Amniotic epithelial cell (primary cell): ENCODE measurements around the gene ARHGAP26.
A peak's percentile ranks its signal among the peaks of the same experiment; 100 is the strongest.
"Not testable (repeated sequence)": the region's sequence is repeated elsewhere in the genome, so short reads cannot be mapped to it uniquely, and the experiment has no call there.

Experiments used
- DNase-seq: peaks from one replicate; pipeline ENCODE4 v3.0.0-alpha.2; 2010; ENCODE audit warnings: low read depth

Gene ARHGAP26

DNA sequence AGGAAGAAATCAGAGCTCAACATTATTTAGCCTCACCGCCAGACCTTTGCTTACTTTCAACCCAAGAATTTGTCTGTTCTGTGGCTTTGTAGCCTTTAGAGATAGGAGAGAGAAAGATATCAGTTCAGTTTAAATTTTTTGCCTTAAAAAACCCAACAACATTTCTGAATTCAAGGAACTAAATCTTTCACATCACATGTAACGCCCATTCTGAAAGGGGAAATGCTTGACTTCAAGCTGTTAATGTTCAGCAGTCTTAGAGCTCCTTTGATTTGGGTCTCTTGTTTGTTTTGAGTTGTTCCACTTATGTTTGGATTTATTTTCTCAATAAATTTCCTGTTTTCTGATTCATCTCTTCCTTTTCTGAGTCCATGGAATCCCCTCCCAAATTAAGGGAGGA is 294.5 kb downstream of the ARHGAP26 start:
- DNase-seq = peak; percentile 69

DNA sequence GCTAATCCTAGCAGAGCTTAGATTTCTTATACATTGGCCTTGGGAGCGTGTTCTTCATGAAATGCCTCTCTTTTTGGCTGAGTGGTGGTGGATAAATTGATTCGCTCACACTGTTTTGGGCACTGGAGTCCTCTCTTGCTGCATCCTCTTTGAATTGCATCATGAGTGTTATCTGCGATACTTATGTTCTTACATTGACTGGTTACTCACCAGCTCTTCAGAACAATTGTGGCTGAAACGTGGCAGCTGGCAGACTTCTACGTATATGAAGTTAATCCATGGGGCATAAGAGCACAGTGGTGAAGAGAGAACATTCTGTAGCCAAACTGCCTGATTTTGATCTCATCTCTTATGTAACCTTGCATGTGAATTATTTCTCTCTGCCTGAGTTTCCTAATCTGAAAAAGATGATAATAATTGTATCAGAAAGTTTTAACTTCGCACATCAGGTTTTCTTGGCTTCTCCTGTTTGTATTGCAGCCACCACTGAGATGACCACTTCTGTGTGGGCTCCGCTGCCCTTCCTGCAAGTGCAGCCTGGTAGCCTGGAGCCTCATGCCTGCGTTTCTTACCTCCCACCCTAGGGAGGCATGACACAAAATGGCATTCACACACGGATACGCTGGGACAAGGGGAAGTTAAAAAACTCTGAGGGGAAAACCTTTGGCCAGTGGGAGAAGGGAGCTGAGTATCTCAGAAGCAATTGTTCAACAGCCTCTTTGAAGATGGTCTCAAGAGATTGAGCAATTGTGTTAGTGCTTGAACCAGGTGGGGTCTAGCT is 295.2 kb downstream of the ARHGAP26 start:
- DNase-seq = peak; percentile 99

DNA sequence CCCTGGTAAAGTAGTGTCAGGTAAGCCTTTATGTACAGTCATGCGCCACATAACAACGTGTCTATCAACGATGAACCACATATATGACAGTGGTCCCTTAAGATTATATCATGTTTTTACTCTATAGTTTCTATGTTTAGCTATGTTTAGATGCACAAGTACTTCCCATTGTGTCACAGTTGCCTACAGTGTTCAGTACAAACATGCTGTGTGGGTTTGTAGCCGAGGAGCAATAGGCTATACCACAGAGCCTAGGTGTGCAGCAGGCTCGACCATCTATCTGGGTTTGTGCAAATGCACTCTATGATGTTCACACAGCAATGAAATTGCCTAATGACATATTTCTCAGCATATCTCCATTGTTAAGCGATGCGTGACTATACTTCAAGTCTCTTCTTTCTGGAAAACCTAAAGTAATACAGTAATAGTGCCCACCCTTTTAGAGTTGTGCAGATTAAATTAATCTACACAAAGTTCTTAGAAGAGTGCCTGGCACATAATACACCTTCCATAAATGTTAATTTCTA is 295.9 kb downstream of the ARHGAP26 start:
- no peak for DNase-seq

DNA sequence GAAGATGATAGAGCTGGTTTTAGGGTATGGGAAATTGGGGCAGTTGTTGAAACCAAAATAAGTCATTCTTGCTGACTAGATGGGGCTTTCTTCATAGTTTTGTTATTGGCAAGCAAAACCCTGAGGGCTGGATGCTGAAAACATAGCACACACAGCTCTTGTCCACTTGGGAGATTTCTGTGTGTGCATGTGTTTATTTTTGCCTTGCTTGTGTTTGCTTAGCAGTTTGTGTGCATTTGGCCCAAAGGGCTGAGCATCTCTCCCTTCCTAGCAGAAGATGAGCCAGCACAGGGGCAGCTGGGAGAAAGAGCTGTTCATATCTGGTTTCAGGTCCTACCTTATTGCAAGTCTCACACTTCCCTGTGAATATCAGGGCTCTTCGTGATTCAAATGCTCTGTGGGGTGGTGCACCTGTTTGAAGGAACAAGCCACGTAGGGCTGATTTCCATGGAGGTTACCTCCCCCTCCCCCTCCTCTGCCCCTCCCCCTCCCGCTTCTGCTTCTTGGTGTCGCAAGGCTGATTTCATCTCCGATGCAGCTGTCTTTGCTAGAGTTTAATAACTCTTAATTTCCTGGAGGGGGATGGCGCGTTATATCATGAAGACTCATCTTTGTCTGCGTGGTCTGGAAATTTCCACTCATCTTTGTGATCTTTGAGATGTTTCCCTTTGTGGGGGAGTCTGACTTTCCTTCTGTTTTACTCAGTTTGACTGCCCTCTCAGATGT is 296.5 kb downstream of the ARHGAP26 start:
- DNase-seq = no peak

DNA sequence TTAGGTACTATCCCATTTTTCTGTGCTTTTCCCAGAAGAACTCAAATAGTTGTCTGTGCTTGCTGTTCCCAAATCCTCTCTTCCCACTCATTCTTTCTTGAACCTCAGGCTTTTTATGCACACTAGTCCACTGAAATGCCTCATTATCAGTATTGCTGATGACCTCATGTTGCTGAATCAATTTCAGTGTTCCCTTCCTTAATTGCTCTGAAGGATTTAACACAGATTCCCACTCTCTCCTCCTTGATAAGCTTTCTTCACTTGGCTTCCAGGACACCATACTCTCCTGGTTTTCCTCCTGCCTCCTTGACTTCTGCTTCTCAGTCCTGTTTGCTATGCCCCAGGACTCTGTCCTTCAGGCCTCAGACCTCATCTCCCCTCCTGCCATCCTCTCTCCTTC is 298.5 kb downstream of the ARHGAP26 start:
- peak; percentile 50 for DNase-seq

DNA sequence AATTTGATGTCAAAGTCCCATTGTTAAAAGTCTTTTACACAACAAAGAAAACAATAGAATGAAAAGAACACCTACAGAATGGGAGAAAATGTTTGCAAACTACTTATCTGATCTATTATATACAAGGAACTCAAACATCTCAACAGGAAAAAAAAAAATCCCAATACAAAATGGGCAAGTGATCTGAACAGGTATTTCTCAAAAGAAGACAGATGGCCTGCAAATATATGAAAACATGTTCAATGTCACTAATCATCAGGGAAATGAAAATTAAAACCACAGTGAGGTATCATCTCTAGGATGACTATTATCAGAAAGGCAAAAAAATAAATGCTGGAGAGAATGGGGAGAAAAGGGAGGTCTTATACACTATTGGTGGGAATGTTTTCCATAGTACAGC is 301.8 kb downstream of the ARHGAP26 start:
- DNase-seq = no peak

DNA sequence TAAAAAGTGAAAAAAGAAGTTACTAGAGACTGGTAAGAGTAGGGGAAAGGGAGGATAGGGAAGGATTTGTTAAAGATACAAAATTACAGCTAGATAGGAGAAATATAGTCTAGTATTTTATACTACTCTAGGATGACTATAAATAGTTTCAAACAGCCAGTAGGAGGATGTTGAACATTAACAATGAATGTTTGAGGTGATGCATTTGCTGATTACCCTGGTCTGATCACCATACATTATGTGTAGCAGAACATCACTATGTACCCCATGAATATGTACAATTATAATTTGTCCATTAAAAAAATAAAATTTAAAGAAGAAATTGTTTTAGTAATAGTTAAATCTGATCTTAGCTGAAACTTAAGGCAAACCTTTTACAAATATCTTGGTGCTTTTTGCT is 302.6 kb downstream of the ARHGAP26 start:
- no peak for DNase-seq

DNA sequence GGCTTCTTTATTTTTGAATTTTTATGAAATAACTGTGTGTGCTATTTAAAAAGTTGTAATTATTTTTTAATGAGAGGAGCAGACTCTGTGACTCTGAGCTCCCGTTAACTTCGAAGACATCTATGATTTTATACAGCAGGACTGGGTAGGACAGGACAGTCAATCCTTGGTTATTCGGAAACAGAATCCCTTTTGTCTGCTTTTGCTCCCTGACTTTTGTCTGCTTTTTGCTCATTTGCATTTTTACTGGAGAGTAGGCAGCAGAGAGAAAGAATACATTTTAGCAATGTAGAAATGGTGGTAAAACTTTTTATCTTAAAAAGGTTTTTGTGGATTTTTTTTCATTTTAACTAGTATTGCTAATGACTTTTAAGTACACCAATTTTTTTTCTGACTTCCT is 303.6 kb downstream of the ARHGAP26 start:
- no peak for DNase-seq

DNA sequence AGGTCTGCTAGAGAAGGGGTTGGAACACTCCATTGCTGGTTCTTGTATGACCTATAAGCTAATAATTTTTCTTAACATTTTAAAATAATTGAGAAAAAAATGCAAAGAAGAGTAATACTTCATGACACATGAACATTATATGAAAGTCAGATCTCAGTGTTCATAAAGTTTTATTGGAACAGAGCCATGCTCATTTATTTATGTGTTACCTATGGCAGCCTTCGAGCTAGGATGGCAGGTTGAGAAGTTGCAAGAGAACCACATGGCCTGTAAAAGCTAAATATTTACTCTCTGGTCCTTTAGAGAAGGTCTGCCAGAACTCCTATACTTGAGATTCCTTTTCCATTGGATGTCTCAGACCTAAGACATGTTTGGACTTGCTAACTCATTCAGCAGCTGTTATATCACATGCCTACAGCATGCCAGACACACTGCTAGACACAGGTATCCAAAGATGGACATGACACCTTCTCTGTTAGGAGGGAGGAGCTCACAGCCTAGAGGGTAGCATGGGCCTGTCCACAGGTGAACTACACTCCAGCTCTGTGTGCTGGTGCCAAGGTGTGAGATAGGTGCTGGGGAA is 304.3 kb downstream of the ARHGAP26 start:
- DNase-seq = no peak

DNA sequence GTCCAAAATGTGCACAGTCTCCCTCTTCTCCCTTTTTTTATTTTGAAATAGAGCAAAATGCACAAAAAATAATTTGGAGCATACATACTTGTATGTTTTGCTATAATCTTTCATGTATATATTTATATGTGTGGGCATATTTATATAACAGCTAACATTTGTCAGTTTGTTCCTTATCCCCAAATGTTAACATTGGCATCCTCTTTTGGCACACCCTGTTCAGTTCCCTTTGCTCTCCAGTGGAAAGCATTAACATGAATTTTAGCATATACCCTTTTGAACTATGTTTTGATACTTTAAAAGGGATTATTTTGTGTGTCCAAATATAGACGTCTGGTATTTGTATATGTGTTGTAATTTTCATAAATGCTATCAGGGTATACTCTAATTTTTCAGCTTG is 306.2 kb downstream of the ARHGAP26 start:
- DNase-seq = no peak

DNA sequence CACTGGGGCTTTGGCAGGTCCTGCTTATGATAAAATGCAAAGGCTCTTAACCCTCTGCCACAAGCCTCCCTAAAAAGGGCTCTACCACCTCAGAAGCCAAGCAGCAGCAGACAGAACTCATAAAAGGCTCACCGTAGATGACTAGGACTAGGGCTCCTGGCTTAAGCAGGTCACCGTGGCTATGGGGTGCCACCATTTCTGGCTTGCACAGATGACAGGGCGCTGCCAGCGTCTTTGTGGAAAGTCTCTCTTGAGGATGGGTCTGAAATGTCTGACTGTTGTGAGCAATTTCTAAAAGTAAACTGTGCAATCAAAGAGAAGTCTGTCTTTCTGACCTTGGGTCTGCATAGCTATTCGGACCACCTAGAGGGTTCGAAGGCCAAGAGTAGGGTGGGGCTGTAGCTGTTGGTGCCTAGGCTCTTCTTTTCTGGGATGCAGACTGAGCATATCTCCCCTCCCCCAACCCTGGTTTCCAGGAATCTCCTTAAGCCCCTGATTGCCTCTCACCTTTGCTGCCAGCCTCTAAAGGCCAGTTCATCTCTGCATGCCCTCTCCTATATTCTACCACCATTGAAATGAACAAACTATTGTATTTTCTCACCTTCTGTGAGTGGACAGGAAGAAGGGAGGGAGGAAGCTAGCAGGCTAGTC is 307.4 kb downstream of the ARHGAP26 start:
- DNase-seq = no peak

DNA sequence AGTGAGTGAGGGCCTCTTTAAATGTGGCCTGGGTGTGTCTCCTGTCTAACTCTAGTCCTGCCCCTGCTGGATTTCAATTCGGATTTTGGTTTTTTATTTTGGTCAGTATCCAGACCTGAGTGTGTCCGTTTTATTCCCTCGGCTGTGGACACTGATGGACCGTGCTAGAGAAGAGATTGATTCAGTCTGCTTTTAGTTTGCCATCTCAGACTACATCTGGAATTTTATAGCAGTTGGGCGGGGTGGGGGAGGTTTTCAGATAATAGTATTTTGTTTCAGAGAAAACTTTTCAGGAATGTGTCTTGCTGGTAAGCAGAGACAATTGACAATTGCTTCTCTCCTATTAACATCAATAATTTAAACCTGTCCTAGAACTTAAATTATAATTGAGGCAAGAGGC is 308.1 kb downstream of the ARHGAP26 start:
- no peak for DNase-seq

DNA sequence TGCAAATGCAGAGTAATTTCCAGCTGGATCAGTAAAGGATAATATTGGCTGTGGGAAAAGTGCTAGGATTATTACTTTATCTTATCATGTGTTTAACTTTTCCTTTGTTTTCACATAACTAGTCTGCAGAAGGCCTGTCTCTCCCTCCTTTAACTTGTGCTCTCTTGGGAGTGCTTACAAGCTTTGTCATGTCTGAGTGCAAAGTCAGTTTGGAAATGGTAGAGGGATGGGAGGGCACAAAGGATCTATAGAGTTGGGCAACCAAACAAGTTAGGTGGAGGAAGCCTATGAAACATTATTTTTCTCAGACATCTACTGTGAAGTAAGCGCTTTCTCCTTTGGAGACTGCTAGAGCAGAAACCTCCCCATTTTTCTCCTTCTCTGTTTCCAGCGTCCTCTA is 308.8 kb downstream of the ARHGAP26 start:
- no peak for DNase-seq

DNA sequence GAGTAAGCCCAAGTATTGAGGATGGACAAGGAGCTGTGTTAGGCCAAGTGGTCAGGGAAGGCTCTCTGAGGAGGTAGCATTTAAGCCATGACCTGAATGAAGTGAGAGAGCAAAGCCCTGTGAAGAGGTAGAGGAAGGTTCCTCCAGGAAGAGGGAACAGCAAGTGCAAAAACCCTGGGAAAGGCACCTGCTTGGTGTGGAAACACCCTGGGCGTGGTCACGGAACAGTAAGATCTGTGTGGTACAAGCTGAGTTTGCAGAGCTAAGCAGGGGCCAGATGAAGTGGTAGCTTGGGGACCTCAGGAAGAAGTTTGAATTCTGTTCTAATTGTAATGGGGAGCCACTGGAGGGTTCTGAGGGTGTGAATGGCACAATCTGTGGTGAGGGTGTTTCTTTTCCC is 310.2 kb downstream of the ARHGAP26 start:
- DNase-seq = no peak

DNA sequence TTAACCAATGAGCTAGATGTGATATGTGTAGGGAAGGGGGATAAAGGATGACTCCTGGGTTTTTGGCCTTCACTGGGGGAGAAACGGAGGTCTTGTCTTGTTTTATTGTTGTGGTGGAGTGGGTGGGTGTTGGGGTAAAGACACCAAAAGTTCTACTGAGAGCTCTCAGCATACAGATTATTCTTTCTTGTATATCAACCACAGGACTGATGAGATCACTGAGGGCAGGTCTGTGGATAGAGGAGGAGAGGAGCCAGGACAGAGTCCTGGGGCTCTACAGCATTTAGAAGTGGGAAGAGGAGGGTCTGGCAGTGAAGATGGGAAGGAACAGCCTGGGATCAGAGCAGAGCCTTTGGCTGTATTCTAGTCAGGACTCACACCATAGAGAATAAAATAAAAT is 310.8 kb downstream of the ARHGAP26 start:
- no peak for DNase-seq

DNA sequence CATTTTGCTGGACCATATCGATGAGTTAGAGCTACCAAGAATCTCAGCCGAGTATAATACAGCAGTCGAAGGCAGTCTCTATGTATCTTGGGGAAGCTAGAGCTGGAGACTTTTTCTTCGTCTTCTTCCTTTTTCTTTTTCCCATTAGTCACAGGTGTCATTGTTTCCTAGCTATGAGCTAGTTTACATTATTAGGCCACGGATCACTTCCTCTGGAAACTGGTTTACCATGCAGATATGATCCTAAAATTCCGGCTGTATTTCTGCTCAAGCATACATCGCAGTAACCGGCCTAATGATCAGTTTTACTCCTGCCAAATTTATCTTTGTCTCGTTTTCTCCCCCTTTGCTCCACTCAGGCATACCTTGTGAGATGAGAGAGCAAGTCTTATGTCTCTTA is 312.8 kb downstream of the ARHGAP26 start:
- DNase-seq = no peak

DNA sequence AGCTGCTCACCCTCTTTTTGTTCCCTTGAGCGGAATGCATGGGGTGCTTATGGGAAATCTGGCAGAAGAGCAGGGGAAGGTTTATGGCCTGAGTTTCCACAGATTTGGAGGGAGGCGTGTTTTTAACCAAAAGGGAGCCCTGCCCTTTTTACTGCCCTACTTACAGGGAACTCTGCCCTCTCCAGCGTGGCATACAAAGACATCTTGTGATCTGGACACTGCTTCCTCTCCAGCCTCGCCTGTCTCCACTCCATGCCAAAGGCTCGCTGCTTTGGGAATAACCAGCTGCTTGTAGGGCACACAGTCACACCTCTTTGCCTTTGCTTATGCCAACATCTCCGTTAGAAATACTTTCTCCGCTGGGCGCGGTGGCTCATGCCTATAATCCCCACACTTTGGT is 314.2 kb downstream of the ARHGAP26 start:
- DNase-seq = no peak

DNA sequence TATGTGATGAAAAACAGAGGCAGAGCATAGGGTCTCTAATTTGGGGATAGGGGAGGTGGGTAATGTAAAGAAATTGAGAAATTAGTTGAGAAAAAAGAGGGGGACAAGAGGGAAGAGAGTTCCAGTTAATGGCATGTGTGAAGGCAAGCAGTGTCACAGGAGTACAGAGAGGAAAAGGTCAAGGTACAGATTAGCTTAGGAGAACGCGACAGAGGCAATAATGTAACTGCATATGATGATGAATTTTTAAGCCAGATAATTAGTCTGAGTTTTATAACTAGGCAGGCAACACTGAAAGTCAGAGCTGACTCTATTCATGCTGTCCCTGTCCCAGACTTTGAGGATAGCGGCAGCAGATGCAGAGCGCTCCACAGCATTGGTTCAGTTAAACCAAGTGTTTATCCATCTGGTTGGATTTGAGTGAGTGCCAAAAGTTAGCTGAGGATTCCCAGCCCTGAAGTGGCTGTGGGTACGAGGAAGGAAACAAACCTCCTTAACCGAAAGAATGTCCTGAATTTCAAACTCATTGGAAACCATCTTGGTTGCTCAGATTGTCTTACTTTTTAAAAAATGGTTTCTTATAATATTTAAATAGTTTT is 315.2 kb downstream of the ARHGAP26 start:
- DNase-seq = no peak

DNA sequence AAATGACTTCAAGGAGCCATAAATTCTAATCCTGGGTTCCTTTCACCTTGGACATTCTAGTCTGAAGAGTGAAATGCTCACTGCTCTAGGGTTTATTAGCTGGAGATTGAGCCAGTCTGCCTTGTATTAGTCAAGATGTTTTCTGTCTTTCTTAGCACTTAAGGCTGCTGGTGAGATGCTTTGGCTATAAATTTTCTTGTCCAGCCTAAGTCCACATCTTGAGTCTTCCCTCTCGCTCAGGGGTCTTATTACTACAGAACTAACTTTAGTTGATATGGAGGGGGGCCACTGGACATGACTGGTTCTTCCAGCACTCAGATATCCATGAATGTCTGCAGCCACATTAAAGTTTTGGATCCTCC is 316.4 kb downstream of the ARHGAP26 start:
- no peak for DNase-seq

DNA sequence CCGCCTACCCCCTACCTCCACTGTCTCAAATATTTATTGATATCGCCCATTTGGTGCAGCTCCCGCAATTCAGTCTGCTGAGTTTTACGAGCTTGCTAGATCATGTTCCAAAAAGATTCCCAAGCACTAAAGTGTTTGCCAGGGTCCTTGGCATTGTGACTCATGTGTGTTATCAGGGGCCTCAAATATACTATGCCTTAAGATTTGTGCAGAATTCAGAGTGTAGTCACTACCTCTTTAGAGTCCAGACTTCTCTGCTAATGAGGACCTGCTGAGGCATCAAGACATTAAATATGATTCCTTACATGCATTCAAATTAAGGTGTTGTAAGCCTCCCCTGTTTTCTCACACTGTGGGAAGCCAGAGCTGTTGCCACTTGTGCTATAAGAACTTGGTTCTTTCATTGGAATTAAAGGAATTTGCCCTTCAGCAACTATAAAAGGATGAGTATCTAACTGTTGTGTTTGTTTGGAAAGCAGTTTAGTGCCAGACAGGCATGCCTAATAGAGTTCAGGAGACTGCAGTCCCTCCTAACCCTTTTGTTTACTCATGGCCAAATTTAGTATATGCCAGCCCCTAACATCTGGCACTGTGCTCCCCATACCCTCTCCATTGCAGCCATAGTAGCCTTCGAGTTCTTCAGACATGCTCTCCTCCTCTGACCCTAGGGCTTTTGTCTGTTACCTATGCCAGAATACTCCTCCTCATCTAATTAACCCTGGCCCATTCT is 316.9 kb downstream of the ARHGAP26 start:
- peak; percentile 42 for DNase-seq

DNA sequence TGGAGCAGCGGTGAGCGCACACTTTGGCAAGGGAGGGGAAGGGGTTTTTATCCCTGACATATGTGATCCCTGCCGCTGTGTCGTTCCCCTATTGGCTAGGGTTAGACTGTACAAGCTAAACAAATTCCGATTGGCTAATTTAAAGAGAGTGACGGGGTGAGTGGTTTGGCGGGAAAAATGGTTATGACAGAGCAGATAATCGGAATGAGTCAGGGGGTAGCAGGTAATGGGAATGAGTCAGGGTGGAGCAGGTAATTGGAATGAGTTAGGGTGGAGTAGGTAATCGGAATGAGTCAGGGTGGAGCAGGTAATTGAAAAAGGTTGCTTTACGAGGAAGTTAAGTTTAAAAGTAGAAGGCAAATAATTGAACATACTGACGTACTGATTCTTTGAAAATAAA is 318.5 kb downstream of the ARHGAP26 start:
- DNase-seq = not testable (repeated sequence)

DNA sequence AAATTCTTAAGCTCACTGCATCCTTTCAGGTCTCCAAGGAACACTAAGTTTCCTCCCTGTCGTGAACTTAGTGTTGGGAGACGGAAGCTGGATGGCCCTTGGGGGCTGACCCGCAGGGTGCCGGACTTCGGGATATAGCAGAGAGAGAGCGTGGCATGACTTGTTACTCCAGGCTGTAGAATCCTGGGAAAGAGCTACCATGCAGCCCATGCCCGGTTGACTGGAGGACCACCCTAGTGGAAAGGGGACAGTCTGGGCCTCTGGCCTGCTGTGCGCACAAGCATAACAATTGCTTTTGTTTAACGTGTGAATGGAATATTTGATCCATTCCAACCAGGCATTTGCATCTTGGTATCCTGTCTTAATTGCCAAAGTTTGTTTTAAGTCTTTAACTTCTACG is 319.9 kb downstream of the ARHGAP26 start:
- DNase-seq = not testable (repeated sequence)
